GM21619 (cell line): Measurements from ENCODE around the gene MAP3K9.
"Not testable (repeated sequence)": the region's sequence is repeated elsewhere in the genome, so short reads cannot be mapped to it uniquely, and the experiment has no call there.

Experiments
- ATAC-seq: cut with Tn5 transposase; IDR thresholded peaks from one replicate; pipeline ENCODE4 v1.9.1; 2021; ENCODE audit not compliant: unreplicated experiment

The MAP3K9 gene

DNA sequence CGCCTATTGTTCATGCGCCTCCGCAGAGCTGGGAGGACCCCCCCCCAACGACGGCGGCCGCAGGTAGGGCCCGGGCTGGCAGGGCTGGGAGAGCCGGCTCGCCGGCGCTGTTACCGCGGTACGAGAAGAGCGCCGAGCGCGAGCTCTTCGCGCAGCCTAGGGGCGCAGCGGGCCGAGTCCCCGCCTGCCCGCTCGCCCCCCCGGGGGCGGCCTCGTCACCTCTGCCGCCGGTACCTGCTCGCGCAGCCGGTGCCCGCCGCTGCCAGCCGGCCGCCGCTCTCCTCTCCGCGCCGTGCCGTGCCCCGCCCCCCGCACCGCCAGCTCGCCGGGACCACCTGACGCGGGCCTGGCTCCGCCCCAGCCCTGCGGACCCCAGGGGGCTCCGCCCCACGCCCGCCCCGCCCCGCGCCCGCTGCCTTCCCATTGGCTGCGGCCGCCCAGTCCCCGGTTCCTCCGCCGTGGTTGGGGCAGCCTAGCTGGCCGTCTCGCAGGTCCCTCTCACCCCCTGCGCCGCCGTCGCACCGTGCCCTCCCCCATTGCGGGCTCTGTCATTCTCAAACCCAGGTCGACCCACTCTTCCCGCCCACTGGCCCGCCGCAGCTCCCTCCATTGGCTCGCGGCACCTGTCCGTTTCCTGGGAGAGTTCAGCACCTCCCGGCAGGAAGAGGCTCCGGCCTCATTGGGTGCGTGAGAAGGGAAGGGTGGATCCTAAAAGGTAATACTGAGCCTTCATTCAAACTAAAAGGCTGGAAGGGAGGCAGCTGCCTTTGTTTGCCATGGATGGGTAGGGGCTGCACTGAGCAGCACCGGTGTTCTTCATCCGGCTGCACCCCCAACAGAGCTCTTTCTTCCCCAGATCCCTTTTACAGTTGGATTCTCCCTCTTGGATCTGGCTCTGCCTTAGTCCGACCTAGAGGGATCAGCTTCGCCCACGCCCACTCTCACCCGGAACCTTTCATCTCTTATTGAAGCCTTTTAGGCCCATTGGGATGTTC is at the start of gene MAP3K9:
MAP3K9 (minus strand) TSS at position 289 of the 995 bp plus-strand sequence. CDS start 342 bp downstream, outside the sequence.
- peak; percentile 87 for ATAC-seq

DNA sequence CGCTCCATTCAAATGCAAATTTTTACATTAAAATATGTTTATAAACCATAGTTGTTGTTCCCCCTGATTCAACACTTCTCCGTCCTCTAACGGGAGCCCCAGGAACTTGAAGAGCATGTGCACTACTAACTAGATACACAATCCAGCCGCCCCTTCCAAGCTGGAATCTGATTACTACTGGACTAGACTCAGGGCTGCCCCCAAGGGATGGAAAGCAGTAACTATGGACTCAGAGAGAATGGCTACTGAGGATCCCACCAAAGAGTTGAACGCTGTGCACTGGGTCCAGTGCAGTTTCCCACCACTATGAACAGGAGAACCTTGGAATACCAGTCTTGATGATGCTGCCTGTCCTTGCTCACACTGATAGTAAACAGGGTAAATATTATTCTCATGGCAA is 49.3 kb upstream of the MAP3K9 start:
- no peak for ATAC-seq

DNA sequence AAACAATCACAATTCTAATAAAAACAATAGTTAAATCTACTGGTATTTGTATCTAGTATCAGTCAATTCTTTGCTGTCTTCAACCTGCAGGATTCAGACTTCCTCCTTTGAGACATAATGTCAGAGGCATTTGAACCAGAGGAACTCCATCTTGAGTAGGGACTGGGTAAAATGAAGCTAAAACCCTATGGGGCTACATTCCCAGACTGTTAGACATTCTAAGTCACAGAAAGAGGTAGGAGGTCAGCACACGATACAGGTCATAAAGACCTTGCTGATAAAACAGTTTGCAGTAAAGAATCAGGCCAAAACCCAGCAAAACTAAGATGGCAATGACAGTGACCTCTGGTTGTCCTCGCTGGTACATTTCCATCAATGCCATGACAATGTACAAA is 48.2 kb upstream of the MAP3K9 start:
- ATAC-seq, result no peak

DNA sequence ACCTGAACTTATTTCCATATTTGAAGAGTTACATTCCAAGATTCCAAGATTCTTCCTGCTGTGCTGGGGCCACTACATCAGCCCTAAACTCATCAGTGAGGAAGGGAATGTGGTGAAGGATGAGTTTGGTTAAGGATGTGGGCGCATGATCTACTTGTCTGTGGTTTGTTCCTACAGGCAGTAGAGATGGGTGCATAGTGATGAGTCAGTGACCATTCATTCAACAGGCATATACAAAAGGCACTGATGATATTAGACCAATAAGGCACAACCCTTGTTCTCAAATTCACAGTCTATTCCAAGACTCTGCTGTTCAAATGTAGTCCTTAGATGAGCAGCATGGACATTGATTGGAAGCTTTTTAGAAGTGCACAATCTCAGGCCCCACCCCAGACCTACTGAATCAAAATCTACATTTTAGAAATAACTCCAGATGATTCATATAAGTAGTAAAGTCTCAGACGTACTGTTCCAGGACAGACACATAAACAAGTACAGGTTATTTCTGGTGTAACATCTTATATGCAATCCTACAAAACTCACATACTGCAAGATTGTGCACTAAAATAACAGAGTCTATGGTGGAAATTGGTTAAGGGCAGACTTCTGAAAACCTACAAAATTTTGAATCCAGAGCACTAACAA is 47.7 kb upstream of the MAP3K9 start:
- ATAC-seq, result no peak

- ATAC-seq, result no peak
These were observed 46.2 kb upstream of the MAP3K9 start for GRCh38 chr14:70855486-70855885.

DNA sequence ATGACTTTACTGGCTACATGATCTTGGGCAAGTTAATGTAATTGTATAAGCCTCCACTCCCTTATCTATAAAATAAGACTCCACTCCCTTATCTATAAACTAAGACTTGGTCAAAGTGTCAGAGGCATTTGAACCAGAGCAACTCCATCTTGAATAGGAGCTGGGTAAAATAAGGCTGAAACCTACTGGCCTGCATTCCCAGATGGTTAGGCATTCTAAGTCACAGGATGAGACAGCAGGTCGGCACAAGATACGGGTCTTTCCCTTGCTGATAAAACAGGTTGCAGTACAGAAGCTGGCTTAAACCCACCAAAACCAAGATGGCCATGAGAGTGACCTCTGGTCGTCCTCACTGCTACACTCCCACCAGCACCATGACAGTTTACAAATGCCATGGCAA is 44.3 kb upstream of the MAP3K9 start:
- ATAC-seq, result not testable (repeated sequence)

DNA sequence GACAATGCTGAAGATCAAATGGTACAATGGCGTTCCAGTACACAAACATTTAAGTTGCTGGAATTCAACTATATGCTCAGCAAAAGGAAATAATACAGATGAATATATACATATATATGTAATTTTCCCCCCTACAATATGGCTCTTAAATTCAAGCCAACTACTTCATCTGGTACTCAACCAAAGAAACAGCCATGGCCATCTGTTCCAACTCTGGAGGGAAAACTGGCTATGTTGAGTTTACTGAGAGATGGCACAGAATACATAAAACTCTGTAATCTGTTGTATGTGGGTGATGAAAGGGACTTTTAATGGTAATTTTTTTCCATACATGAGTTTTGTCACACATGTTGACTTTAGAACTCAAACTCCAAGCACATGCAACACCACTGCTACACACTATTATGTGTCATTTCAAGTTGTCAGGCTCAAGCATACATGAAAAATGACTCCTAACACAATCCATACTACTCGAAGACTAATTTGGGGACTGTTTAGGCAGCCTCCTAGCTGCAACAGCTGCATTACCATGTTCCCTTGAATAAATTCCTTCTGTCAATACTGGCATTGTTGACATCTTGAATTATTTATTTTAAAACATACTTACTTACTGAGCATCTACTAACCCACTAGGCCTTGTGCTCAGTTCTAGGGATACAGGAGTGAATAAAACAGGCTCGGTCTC is 38.2 kb upstream of the MAP3K9 start:
- ATAC-seq, result no peak

- no peak for ATAC-seq
These were observed 36.3 kb upstream of the MAP3K9 start for GRCh38 chr14:70845601-70846000.

GRCh38 chr14:70842851-70843462 is 33.6 kb upstream of the MAP3K9 start:
- no peak for ATAC-seq

DNA sequence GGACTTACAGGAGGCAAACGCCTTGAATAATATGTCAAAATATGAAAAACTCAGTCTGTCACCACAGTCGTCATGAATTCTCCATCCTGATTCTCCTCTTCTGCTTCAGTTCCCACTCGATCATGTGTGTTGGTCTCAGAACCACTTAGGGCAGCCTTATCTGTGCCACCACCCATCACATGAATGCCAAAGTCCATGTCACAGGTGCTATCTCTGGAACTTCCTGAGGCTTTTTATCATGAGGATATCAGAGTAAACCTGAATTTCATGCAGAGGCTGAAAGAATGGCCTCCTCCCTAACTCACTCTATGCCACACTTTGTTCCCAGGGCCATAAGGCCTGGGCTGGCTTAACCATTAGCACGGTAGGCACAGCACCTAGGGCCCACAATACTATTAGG is 28.8 kb upstream of the MAP3K9 start:
- no peak for ATAC-seq

DNA sequence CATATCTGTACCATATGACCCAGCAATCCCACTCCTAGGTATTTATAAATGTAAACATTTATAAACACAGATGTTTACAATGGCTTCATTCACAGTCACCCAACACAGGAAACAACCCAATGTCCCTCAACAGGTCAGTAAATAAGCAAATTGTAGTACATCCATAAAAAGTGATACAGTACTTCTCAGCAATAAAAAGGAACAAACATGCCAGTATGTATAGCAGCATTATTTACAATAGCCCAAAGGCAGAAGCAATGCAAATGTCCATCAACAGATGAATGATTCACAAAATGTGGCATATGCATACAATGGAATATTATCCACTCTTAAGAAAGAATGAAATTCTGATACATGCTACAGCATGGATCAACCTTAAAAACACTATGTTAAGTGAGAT is 27.6 kb upstream of the MAP3K9 start:
- no peak for ATAC-seq

DNA sequence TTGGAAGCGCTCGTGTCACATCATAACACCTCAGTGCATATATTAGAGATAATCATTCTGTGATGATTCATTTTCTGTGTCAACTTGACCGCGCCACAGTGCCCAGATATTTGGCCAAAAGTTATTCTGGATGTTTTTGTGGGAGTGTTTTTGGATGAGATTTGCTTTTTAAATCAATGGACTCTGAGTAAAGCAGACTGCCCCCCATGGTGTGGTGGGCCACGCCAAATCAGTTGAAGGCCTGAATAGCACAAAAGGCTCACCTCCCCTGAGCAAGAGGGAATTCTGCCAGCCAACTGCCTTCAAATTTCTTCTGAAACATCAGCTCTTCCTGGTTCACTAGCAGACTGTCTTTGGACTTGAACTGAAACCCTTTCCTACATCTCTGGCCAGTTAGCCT is 24.6 kb upstream of the MAP3K9 start:
- ATAC-seq, result no peak

DNA sequence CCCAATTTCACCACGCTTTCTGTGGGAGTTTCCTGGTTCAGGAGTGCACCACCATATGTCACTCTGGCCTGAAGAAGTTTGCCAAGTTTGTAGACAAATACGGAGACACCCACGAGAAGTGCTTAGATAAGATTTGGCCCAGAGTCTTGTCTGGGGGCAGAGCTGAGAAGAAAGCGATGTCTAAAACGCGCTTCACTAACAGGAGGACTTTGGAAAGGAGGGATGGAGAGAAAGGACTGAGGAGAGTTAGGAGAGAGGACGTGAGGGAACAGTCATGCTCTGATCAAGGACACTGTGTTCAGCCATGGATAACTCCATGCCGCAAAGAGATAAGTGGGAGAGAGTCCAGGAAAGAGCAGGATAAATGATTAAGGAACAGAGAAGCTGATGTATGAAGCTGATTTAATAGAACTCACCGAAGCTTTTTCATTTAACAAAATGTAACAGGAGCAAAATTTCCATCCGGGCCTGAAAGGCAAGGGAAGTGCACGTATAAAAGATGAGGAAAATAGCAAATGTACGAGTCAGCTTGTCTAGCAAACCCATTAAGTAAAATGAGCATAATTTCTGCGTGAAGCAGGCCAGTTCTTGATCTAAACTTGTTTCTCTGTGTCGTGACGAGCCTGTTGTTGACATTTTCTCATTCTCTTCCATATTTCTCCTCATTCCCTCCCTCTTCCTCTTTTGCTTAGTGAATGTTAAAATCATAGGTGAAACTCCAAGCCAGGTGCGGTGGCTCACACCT is 23.4 kb upstream of the MAP3K9 start:
- ATAC-seq, result no peak

DNA sequence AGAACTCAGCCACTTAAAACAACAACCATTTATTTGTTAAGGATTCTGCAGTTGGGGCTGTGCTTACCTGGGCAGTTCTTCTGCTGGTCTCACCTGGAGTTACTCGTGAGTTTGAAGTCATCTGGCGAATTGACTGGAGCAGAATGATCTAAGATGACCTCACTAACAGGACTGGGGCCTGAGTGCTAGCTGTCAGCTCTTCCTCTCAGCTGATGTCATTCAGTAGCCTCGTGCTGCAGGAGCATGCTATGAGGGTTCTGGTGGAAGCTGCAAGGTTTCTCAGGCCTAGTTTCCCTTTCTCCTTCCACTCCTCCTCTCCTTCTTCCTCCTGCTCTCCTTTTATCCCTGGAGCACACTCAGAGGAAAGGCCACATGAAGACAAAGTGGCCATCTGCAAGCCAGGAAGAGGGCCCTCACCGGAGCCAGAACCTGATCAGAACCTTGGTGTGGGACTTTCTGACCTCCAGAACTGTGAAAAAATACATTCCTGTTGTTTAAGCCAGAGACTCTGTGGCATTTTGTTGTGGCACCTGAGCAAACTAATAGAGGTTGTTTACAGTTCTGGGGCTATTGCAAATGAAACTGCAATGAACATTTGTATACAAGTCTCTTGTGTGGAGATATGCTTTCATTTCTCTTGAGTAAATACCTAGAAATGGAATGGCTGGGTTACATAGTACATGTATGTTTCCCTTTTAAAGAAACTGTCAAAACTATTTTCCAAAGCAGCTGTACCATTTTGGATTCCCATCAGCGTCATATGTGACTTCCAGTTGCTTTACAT is 21.9 kb upstream of the MAP3K9 start:
- no peak for ATAC-seq

GRCh38 chr14:70828188-70828587 is 18.9 kb upstream of the MAP3K9 start:
- no peak for ATAC-seq

DNA sequence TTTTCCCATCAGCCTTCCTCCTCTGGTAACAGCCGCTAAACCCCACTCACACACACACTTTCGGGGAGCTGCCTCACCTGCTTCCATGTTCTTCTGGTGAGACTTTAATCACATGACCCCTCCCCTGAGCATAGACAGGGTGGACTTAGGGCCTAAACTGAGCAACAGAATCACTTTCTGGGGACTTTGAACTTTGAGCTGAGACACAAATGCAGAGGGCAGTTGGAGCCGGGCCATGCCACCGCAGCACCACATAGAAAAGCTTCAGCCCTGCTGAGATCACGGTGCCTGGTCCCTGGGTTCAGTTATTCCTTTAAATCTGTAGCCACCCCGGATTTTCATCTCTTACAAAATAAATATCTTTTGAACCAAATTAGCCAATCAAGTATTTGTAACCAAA is 18.4 kb upstream of the MAP3K9 start:
- no peak for ATAC-seq

- no peak for ATAC-seq
These were observed 18.0 kb upstream of the MAP3K9 start for GRCh38 chr14:70827347-70827746.

DNA sequence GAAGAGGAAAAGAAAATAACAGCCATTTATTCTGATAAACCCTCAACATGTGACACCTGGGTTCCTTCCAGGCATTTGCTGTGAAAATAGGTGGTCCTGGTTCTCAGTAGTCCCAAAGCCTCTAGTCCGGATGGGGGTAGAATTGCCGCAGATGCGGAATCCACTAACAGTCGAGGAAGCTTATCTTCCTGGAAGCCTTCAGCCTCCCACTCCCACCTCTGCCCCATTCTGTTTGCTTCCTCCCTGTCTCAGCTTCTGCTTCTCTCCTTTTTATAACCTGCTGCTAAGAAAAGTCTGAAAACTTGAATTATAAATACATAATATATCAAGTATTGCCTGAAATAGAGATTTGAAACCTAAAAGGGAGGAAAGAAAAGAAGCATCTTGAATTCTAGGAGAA is 14.0 kb upstream of the MAP3K9 start:
- ATAC-seq, result no peak

- no peak for ATAC-seq
These were observed 13.3 kb upstream of the MAP3K9 start for GRCh38 chr14:70822530-70823185.
